Loucy (cell line): ENCODE data around the gene E4F1.

Experiments
- EZH2phosphoT487 ChIP-seq: fragments of 200-600 bp; IDR thresholded peaks from 2 replicates; pipeline ENCODE4 v1.6.1; 2018; ENCODE audit warnings: antibody characterized with exemption, mild to moderate bottlenecking, moderate library complexity, borderline replicate concordance
- TF ChIP-seq, protein P1 (sequence below): fragments of 200-600 bp; sonication (generic); conservative IDR thresholded peaks from 2 replicates; pipeline ENCODE4 v1.5.1; 2014; ENCODE audit warnings: mild to moderate bottlenecking, antibody characterized with exemption, low read length

DNA sequence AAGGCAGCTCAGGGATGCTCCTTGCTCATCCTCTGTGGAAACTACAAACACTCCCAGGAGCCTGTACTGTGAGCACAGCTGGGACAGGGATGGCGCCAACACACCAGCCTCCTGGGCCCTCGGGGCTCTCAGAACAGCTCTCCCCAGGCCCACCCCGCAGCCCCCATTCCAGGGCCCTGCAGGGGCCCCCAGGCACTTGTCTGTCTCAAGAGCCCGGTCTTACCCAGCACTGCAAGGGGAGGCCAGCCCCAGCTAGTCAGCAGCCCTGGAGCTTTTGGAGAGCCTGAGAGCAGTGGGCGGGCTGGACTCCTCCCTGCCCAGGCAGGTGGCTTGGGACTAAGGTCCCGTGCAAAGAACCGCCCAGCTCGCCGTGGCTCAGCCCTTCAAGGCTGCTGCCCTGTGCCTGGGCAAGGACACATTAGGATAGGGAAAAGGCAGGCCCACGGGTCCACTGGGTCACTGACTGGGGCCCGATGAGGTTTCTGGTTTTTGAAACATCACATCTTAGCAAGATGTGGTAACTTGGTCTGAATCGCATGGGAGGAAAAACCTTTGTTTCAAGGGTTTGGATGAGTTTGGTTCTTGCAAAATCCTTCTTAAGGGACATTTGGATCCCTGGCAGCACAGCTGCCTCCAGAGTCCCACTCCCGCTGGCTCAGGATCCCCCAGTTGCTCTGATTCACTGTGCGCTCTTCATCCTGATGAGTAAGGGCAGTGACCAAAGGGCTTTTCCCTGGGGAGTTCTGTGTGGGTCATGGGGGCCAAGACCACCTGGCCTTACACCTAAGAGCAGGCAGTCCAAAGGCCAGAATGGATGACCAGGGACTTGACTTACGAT is 15.7 kb downstream of the E4F1 start:
- TF ChIP-seq EZH2phosphoT487, result no peak
- TF ChIP-seq, protein P1, sequence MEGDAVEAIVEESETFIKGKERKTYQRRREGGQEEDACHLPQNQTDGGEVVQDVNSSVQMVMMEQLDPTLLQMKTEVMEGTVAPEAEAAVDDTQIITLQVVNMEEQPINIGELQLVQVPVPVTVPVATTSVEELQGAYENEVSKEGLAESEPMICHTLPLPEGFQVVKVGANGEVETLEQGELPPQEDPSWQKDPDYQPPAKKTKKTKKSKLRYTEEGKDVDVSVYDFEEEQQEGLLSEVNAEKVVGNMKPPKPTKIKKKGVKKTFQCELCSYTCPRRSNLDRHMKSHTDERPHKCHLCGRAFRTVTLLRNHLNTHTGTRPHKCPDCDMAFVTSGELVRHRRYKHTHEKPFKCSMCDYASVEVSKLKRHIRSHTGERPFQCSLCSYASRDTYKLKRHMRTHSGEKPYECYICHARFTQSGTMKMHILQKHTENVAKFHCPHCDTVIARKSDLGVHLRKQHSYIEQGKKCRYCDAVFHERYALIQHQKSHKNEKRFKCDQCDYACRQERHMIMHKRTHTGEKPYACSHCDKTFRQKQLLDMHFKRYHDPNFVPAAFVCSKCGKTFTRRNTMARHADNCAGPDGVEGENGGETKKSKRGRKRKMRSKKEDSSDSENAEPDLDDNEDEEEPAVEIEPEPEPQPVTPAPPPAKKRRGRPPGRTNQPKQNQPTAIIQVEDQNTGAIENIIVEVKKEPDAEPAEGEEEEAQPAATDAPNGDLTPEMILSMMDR, result no peak
